IMR-90 (cell line): ENCODE measurements around the gene HLA-E. TPM values are rescaled to one million over a fixed set of nuclear protein-coding genes. Genes with fewer than 3 reads are reported as not detected.

Source experiments
- ATAC-seq: fragments of 200-7000 bp; cut with Tn5 transposase; 2 replicates; pipeline ENCODE4 v1.9.1; 2020; ENCODE audit warnings: low read depth, mild to moderate bottlenecking, moderate library complexity
- BruUV-seq: library from RNA; stranded (reverse); fragments of 400-500 nt; replicated peaks from 2 replicates; lab custom pipeline; 2021; lab: Mats Ljungman, UMichigan
- CTCF ChIA-PET: fragments of 300-600 bp; formaldehyde crosslinking; extraction: SDS; loops from one replicate; lab custom pipeline; 2021; ENCODE audit warnings: antibody characterized with exemption; lab: Yijun Ruan, JAX
- POLR2A ChIA-PET: fragments of 300-600 bp; sonication (Branson Sonifier 250); formaldehyde crosslinking; loops from one replicate; lab custom pipeline; 2022; ENCODE audit warnings: antibody characterized with exemption; ENCODE audit not compliant: unreplicated experiment; lab: Charles Lee
- DNase-seq: peaks from one replicate; pipeline ENCODE4 v3.0.0; 2013
- H2AFZ ChIP-seq: replicated peaks from 2 replicates; pipeline ENCODE3; 2013; ENCODE audit warnings: low read length, mild to moderate bottlenecking; ENCODE audit not compliant: poor library complexity
- H2AK5ac ChIP-seq: 2 replicates; pipeline ENCODE4 v1.6.1; 2013; ENCODE audit warnings: low read depth, low read length, inconsistent platforms
- H2AK9ac ChIP-seq: replicated peaks from 2 replicates; pipeline ENCODE3; 2013; ENCODE audit warnings: mild to moderate bottlenecking, low read depth, low read length, moderate library complexity; ENCODE audit not compliant: poor library complexity
- H2BK120ac ChIP-seq: 2 replicates; pipeline ENCODE4 v1.6.1; 2013; ENCODE audit warnings: low read depth, low read length, inconsistent platforms
- H2BK15ac ChIP-seq: 3 replicates; pipeline ENCODE4 v1.6.1; 2013; ENCODE audit warnings: low read depth, low read length, inconsistent platforms
- H2BK20ac ChIP-seq: 2 replicates; pipeline ENCODE4 v1.6.1; 2013; ENCODE audit warnings: low read depth, mild to moderate bottlenecking, inconsistent platforms, low read length, moderate library complexity
- H2BK5ac ChIP-seq: 2 replicates; pipeline ENCODE4 v1.6.1; 2013; ENCODE audit warnings: mild to moderate bottlenecking, low read depth, low read length, inconsistent platforms; ENCODE audit not compliant: poor library complexity, severe bottlenecking
- H3K14ac ChIP-seq: replicated peaks from 2 replicates; pipeline ENCODE4 v1.6.1; 2013; ENCODE audit warnings: low read depth, low read length, inconsistent platforms
- H3K18ac ChIP-seq: 2 replicates; pipeline ENCODE4 v1.6.1; 2013; ENCODE audit warnings: low read depth, low read length, control low read depth
- H3K23ac ChIP-seq: 2 replicates; pipeline ENCODE4 v1.6.1; 2013; ENCODE audit warnings: low read depth, low read length, inconsistent platforms
- H3K27ac ChIP-seq: 2 replicates; pipeline ENCODE4 v1.5.1; 2013; ENCODE audit warnings: mild to moderate bottlenecking, control low read depth, low read length; ENCODE audit not compliant: insufficient read depth
- H3K27me3 ChIP-seq: 2 replicates; pipeline ENCODE4 v1.6.1; 2013; ENCODE audit warnings: low read length; ENCODE audit not compliant: control insufficient read depth, insufficient read depth
- H3K36me3 ChIP-seq: 2 replicates; pipeline ENCODE4 v1.6.1; 2013; ENCODE audit warnings: low read length, mixed read lengths; ENCODE audit not compliant: control insufficient read depth, insufficient read depth
- H3K4ac ChIP-seq: 2 replicates; pipeline ENCODE4 v1.6.1; 2013; ENCODE audit warnings: low read depth, low read length, inconsistent platforms
- H3K4me1 ChIP-seq: 2 replicates; pipeline ENCODE4 v1.6.1; 2013; ENCODE audit warnings: low read length, mixed read lengths; ENCODE audit not compliant: control insufficient read depth, insufficient read depth
- H3K4me2 ChIP-seq: 2 replicates; pipeline ENCODE4 v1.6.1; 2013; ENCODE audit warnings: low read depth, mild to moderate bottlenecking, control low read depth, low read length, moderate library complexity
- H3K4me3 ChIP-seq: 2 replicates; pipeline ENCODE4 v1.5.1; 2013; ENCODE audit warnings: low read depth, mild to moderate bottlenecking, control low read depth, low read length, moderate library complexity; ENCODE audit not compliant: insufficient read depth
- H3K56ac ChIP-seq: 2 replicates; pipeline ENCODE4 v1.6.1; 2013; ENCODE audit warnings: low read length, inconsistent platforms; ENCODE audit not compliant: insufficient read depth; ENCODE audit errors: extremely low read depth
- H3K79me1 ChIP-seq, 2 experiments: 2 replicates each; pipeline ENCODE4 v1.6.1; 2013; ENCODE audit warnings: low read length in 2 of 2, inconsistent platforms in 1 of 2, low read depth in 1 of 2
- H3K9ac ChIP-seq: 2 replicates; pipeline ENCODE4 v1.6.1; 2013; ENCODE audit warnings: low read depth, low read length, control low read depth
- H3K9me1 ChIP-seq: 2 replicates; pipeline ENCODE4 v1.6.1; 2013; ENCODE audit warnings: low read length, inconsistent platforms; ENCODE audit not compliant: insufficient read depth
- H3K9me3 ChIP-seq: 2 replicates; pipeline ENCODE4 v1.6.1; 2013; ENCODE audit warnings: low read length; ENCODE audit not compliant: control insufficient read depth, insufficient read depth
- H4K20me1 ChIP-seq: 2 replicates; pipeline ENCODE4 v1.6.1; 2013; ENCODE audit warnings: low read length, inconsistent platforms; ENCODE audit not compliant: insufficient read depth
- H4K5ac ChIP-seq: 2 replicates; pipeline ENCODE4 v1.6.1; 2013; ENCODE audit warnings: mild to moderate bottlenecking, low read depth, low read length, control low read depth
- H4K8ac ChIP-seq, 2 experiments: 2 replicates each; pipeline ENCODE4 v1.6.1; 2013; ENCODE audit warnings: low read depth in 2 of 2, low read length in 2 of 2, control low read depth in 1 of 2, inconsistent platforms in 1 of 2
- H4K91ac ChIP-seq: 2 replicates; pipeline ENCODE4 v1.6.1; 2013; ENCODE audit warnings: low read depth, low read length, inconsistent platforms; ENCODE audit not compliant: insufficient read depth
- BHLHE40 ChIP-seq: fragments of 150-350 bp; IDR thresholded peaks from 2 replicates; pipeline ENCODE4 v1.6.1; 2016; ENCODE audit warnings: mild to moderate bottlenecking, low read depth, low read length
- CEBPB ChIP-seq: IDR thresholded peaks from 2 replicates; pipeline ENCODE4 v1.6.1; 2012; ENCODE audit warnings: low read depth, low read length, improper control_type of control experiment
- CHD1 ChIP-seq: IDR thresholded peaks from 2 replicates; pipeline ENCODE4 v1.6.1; 2012; ENCODE audit warnings: low read depth, low read length, improper control_type of control experiment
- CTCF ChIP-seq: conservative IDR thresholded peaks from 2 replicates; pipeline ENCODE4 v1.5.1; 2012; ENCODE audit warnings: mild to moderate bottlenecking, low read depth, low read length, improper control_type of control experiment
- ELK1 ChIP-seq: fragments of 150-350 bp; IDR thresholded peaks from 2 replicates; pipeline ENCODE4 v1.6.1; 2016; ENCODE audit warnings: low read depth, mild to moderate bottlenecking, low read length, moderate library complexity, borderline replicate concordance
- FOS ChIP-seq: fragments of 150-350 bp; IDR thresholded peaks from 2 replicates; pipeline ENCODE4 v1.6.1; 2016; ENCODE audit warnings: low read depth, low read length
- MAZ ChIP-seq: IDR thresholded peaks from 2 replicates; pipeline ENCODE4 v1.6.1; 2012; ENCODE audit warnings: low read depth, mild to moderate bottlenecking, low read length, improper control_type of control experiment, moderate library complexity, borderline replicate concordance
- MXI1 ChIP-seq: IDR thresholded peaks from 2 replicates; pipeline ENCODE4 v1.6.1; 2012; ENCODE audit warnings: low read depth, mild to moderate bottlenecking, low read length, moderate library complexity, borderline replicate concordance
- NFE2L2 ChIP-seq: fragments of 150-350 bp; IDR thresholded peaks from 2 replicates; pipeline ENCODE4 v1.6.1; 2016; ENCODE audit warnings: low read depth, mild to moderate bottlenecking, low read length
- POLR2A ChIP-seq: IDR thresholded peaks from 2 replicates; pipeline ENCODE4 v1.6.1; 2012; ENCODE audit warnings: mild to moderate bottlenecking, low read depth, low read length
- RAD21 ChIP-seq: IDR thresholded peaks from 2 replicates; pipeline ENCODE4 v1.6.1; 2012; ENCODE audit warnings: low read length, improper control_type of control experiment
- RCOR1 ChIP-seq: IDR thresholded peaks from 2 replicates; pipeline ENCODE4 v1.6.1; 2012; ENCODE audit warnings: mild to moderate bottlenecking, low read length, improper control_type of control experiment; ENCODE audit not compliant: insufficient replicate concordance
- RFX5 ChIP-seq: IDR thresholded peaks from 2 replicates; pipeline ENCODE4 v1.8.0; 2012; ENCODE audit warnings: low read depth, mild to moderate bottlenecking, low read length, moderate library complexity
- SMC3 ChIP-seq: fragments of 150-350 bp; IDR thresholded peaks from 2 replicates; pipeline ENCODE4 v1.6.1; 2016; ENCODE audit warnings: low read depth, mild to moderate bottlenecking, antibody characterized with exemption, low read length, moderate library complexity
- USF2 ChIP-seq: fragments of 150-350 bp; IDR thresholded peaks from 2 replicates; pipeline ENCODE4 v1.6.1; 2017; ENCODE audit warnings: mild to moderate bottlenecking, antibody characterized with exemption, low read length, low read depth
- WGBS, 2 experiments: methylation state at CpG; one replicate each; pipeline versions ENCODE4 v1.1.5 to v1.1.7; 2013; ENCODE audit warnings: missing lambda C conversion rate in 2 of 2; ENCODE audit not compliant: insufficient read length in 1 of 2; ENCODE audit errors: extremely low coverage in 2 of 2; 5-methylcytosine and 5-hydroxymethylcytosine counted together
- dilution Hi-C: fragments of 300-500 bp; cut with HindIII; formaldehyde crosslinking; loops from one replicate; pipeline ENCODE4 v1.14.3; 2018; ENCODE audit warnings: low sequenced_read_pairs; ENCODE audit not compliant: unreplicated experiment
- in situ Hi-C: fragments of 300-500 bp; cut with MboI; formaldehyde crosslinking; loops from 3 replicates; pipeline ENCODE4 v1.14.3; 2019; ENCODE audit warnings: low sequenced_read_pairs, inconsistent platforms, mixed read lengths
- intact Hi-C: fragments of 100-400 bp; cut with micrococcal nuclease; formaldehyde crosslinking; loops from 2 replicates; pipeline ENCODE4 v1.10.0; 2022
- polyA plus RNA-seq, 3 experiments: library from polyadenylated mRNA; depleted of rRNA; stranded (reverse); fragments of >200 nt; gene quantifications; 2 replicates each; pipeline ENCODE4 v1.2.3, GENCODE V29; 2012; ENCODE audit warnings: low replicate concordance in 1 of 3
- total RNA-seq: library from RNA; depleted of rRNA; stranded (reverse); fragments of >200 nt; gene quantifications from 2 replicates; pipeline ENCODE4 v1.2.3, GENCODE V29; 2012

HLA-E gene
- total and polyA plus RNA-seq, 2 of the 4 experiments (the other 2 are of a cell fraction), result 83.6 to 84.8 TPM

GRCh38 chr6:30533460-30534294, 44.4 kb downstream of the HLA-E start:
- Histone ChIP-seq H3K9ac (no peak overlapping the region), H2BK120ac (no peak overlapping the region), H2AFZ (no peak overlapping the region), H4K91ac (no peak overlapping the region), H4K8ac (no peak overlapping the region), H3K79me1 (no peaks in the 10 kb centered on the region), H3K27me3 (no peaks in the 10 kb centered on the region), H3K27ac (no peak overlapping the region), H2AK9ac (no peak overlapping the region), H3K4me3 (no peak overlapping the region), H2BK5ac (no peak overlapping the region), H3K36me3 (no peaks in the 10 kb centered on the region), H4K5ac (no peak overlapping the region), H3K4ac (no peak overlapping the region), H2AK5ac (no peak overlapping the region), H3K4me1 (no peaks in the 10 kb centered on the region; the same call in 1 of the 2 replicates), H3K9me1 (peaks cover 5% of the 10 kb centered on the region), H3K18ac (no peak overlapping the region), H3K14ac (no peak overlapping the region), H3K4me2 (no peak overlapping the region), H3K56ac (no peak overlapping the region), H2BK20ac (no peak overlapping the region), H3K9me3 (no peaks in the 10 kb centered on the region), H4K20me1 (no peaks in the 10 kb centered on the region), H2BK15ac (no peak overlapping the region), H3K23ac (no peak overlapping the region; the same call in 1 of the 2 replicates)
- ChIA-PET CTCF (interaction anchor here (1.1 to 1.7 kb wide), 3 partner anchors 42 to 52 kb away, joined by 3 to 33 read pairs (median 11); no protein-coding TSS in a partner anchor), POLR2A (no interaction called here)
- dilution Hi-C loops, result no loop called here
- WGBS, 2 experiments, result 100% methylated on average over 1 of the region's 15 CpGs; no CpG with 5 or more reads in 1 of the 2 experiments
- DNase-seq, result no peak
- TF ChIP-seq BHLHE40 (no peak), NFE2L2 (no peak), FOS (no peak), ELK1 (no peak), CHD1 (no peak), SMC3 (no peak), MXI1 (no peak), RFX5 (no peak), USF2 (no peak), CEBPB (no peak), RAD21 (no peak), RCOR1 (no peak), POLR2A (no peak), MAZ (no peak), CTCF (no peak)
- ATAC-seq, result no peak
- BruUV-seq, result no TSS peak
- intact Hi-C loops, result no loop called here
- in situ Hi-C loops, result no loop called here
